Smooth muscle cell (in vitro differentiated cells): ENCODE measurements around the gene ASF1A. TPM values are rescaled to one million over a fixed set of nuclear protein-coding genes. Genes with fewer than 3 reads are reported as not detected.
"Not testable (repeated sequence)": the region's sequence is repeated elsewhere in the genome, so short reads cannot be mapped to it uniquely, and the experiment has no call there.

Source experiments
- DNase-seq: peaks from one replicate; lab custom pipeline; 2025; ENCODE audit not compliant: unreplicated experiment; lab: John Stamatoyannopoulos, UW
- H2AFZ ChIP-seq: fragments of 200-600 bp; sonication (generic); 2 replicates; pipeline ENCODE4 v1.6.0; 2016; ENCODE audit warnings: antibody characterized with exemption, low read depth, mild to moderate bottlenecking
- H3F3A ChIP-seq: fragments of 200-600 bp; sonication (generic); 2 replicates; pipeline ENCODE4 v1.6.0; 2017; ENCODE audit warnings: antibody characterized with exemption, low read depth
- H3K27ac ChIP-seq: fragments of 200-600 bp; sonication (generic); 2 replicates; pipeline ENCODE4 v1.5.1; 2016; ENCODE audit warnings: low read depth, mild to moderate bottlenecking
- H3K27me3 ChIP-seq: fragments of 200-600 bp; sonication (generic); 2 replicates; pipeline ENCODE4 v1.6.1; 2016; ENCODE audit warnings: low read depth, mild to moderate bottlenecking
- H3K36me3 ChIP-seq: fragments of 200-600 bp; sonication (generic); 2 replicates; pipeline ENCODE4 v1.5.1; 2016; ENCODE audit warnings: low read depth
- H3K4me1 ChIP-seq: fragments of 200-600 bp; sonication (generic); 2 replicates; pipeline ENCODE4 v1.5.1; 2016; ENCODE audit warnings: low read depth
- H3K4me2 ChIP-seq: fragments of 200-600 bp; sonication (generic); 2 replicates; pipeline ENCODE4 v1.6.0; 2016; ENCODE audit warnings: mild to moderate bottlenecking
- H3K4me3 ChIP-seq: fragments of 200-600 bp; sonication (generic); 2 replicates; pipeline ENCODE4 v1.5.1; 2016; ENCODE audit warnings: mild to moderate bottlenecking
- H3K79me2 ChIP-seq: fragments of 200-600 bp; sonication (generic); 2 replicates; pipeline ENCODE4 v1.6.0; 2016; ENCODE audit warnings: low read depth, mild to moderate bottlenecking
- H3K9ac ChIP-seq: fragments of 200-600 bp; sonication (generic); 2 replicates; pipeline ENCODE4 v1.6.0; 2016; ENCODE audit warnings: low read depth
- H3K9me3 ChIP-seq: fragments of 200-600 bp; sonication (generic); replicated peaks from 2 replicates; pipeline ENCODE4 v1.5.1; 2016; ENCODE audit warnings: low read depth
- H4K20me1 ChIP-seq: fragments of 200-600 bp; sonication (generic); 2 replicates; pipeline ENCODE4 v1.6.0; 2016; ENCODE audit warnings: low read depth
- WGBS: methylation state at CpG from one replicate; pipeline ENCODE4 v1.1.7; 2016; ENCODE audit warnings: low lambda C conversion rate; 5-methylcytosine and 5-hydroxymethylcytosine counted together
- polyA plus RNA-seq: library from polyadenylated mRNA; unstranded; fragments of >200 nt; fragmentation: Nextera tagmentation; extraction: Ambion mirVana; gene quantifications from 2 replicates; pipeline ENCODE4 v1.2.1, GENCODE V29; 2016
- total RNA-seq: library from RNA; depleted of rRNA; stranded (reverse); fragments of >200 nt; gene quantifications from 2 replicates; pipeline ENCODE4 v1.2.3, GENCODE V29; 2014
- TF ChIP-seq, protein P1 (sequence below): fragments of 200-600 bp; sonication (generic); IDR thresholded peaks from 2 replicates; pipeline ENCODE4 v1.5.1; 2017; ENCODE audit warnings: borderline replicate concordance, mild to moderate bottlenecking, antibody characterized with exemption; ENCODE audit not compliant: insufficient read depth, poor library complexity, severe bottlenecking

Gene ASF1A
- total and polyA plus RNA-seq, 2 experiments from 2014 or later, result 33.4 to 38.8 TPM

DNA sequence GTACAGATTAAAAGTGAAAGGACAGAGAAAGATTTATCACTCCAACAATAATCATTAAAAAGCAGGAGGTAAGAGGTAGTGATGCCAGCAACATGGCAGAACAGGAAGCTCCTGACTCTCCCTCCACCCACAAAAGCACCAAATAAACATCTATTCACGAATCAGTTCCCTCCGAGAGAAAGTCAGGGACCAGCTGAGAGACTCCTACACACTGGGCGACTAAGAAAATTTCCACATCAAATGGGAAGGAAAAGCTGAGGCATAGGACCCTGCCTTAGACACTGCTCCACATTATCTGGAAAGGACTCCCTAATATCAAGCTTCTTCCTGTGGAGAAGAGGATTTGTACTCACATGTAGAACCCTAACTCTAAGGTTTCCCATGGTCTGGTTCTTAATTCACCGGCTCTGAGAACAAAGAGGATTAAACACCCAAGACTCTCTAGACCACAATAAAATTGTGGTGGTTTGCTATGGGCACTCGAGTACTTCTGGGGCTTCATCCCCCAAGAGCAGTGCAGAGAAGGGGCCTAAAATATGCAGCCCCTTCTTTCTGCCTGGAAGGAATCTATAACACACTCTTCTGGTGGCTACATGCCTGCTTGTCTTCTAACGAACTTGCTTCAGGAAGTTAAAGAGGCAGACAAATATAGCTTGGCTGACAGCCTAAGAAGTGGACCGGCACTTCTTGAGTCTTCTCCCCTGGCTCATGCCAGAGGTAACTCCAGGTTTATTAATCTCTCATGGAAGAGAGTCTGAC, 29.4 kb upstream of the ASF1A start:
- Histone ChIP-seq H3K9me3 (no peaks in the 10 kb centered on the region), H3K4me2 (no peak overlapping the region), H4K20me1 (peaks cover 12% of the 10 kb centered on the region), H2AFZ (no peak overlapping the region), H3K27ac (no peak overlapping the region), H3K36me3 (no peaks in the 10 kb centered on the region), H3K79me2 (peaks cover 17% of the 10 kb centered on the region), H3F3A (no peaks in the 10 kb centered on the region), H3K27me3 (no peaks in the 10 kb centered on the region), H3K4me1 (no peaks in the 10 kb centered on the region), H3K9ac (no peak overlapping the region), H3K4me3 (no peak overlapping the region)
- TF ChIP-seq, protein P1, sequence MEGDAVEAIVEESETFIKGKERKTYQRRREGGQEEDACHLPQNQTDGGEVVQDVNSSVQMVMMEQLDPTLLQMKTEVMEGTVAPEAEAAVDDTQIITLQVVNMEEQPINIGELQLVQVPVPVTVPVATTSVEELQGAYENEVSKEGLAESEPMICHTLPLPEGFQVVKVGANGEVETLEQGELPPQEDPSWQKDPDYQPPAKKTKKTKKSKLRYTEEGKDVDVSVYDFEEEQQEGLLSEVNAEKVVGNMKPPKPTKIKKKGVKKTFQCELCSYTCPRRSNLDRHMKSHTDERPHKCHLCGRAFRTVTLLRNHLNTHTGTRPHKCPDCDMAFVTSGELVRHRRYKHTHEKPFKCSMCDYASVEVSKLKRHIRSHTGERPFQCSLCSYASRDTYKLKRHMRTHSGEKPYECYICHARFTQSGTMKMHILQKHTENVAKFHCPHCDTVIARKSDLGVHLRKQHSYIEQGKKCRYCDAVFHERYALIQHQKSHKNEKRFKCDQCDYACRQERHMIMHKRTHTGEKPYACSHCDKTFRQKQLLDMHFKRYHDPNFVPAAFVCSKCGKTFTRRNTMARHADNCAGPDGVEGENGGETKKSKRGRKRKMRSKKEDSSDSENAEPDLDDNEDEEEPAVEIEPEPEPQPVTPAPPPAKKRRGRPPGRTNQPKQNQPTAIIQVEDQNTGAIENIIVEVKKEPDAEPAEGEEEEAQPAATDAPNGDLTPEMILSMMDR, result no peak
- 85% methylated on average over 7 of the region's 7 CpGs for WGBS
- no peak for DNase-seq

GRCh38 chr6:118865100-118865391, 28.9 kb upstream of the ASF1A start:
- DNase-seq, result no peak
- TF ChIP-seq, protein P1, result no peak
- H3K4me2 ChIP-seq, result no peak overlapping the region
- H2AFZ ChIP-seq, result no peak overlapping the region
- H3K4me3 ChIP-seq, result no peak overlapping the region
- H3K27me3 ChIP-seq, result no peaks in the 10 kb centered on the region
- peaks cover 12% of the 10 kb centered on the region for H4K20me1 ChIP-seq
- 81% methylated on average over 2 of the region's 2 CpGs for WGBS
- no peaks in the 10 kb centered on the region for H3F3A ChIP-seq
- H3K36me3 ChIP-seq, result no peaks in the 10 kb centered on the region
- H3K9ac ChIP-seq, result no peak overlapping the region
- H3K9me3 ChIP-seq, result no peaks in the 10 kb centered on the region
- H3K27ac ChIP-seq, result no peak overlapping the region
- H3K79me2 ChIP-seq, result peaks cover 21% of the 10 kb centered on the region
- H3K4me1 ChIP-seq, result no peaks in the 10 kb centered on the region

DNA sequence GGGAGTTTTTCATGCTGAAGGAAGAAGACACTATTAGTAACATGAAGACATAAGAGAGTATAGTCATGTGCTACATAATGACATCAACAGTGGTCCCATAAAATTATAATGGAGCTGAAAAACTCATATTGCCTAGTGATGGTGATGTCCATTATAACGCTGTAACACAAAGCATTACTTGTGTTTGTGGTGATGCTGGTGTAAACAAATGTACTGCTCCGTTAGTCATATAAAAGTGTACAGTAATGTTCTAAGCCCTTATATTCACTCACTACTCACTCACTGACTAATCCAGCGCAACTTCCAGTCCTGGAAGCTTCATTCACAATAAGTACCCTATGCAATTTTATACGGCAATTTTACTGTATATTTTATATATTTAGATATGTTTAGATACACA, 26.8 kb upstream of the ASF1A start:
- Histone ChIP-seq H3K79me2 (peaks cover 23% of the 10 kb centered on the region), H3K27ac (no peak overlapping the region), H3K4me2 (no peak overlapping the region), H3K9ac (no peak overlapping the region), H3F3A (no peaks in the 10 kb centered on the region), H3K27me3 (no peaks in the 10 kb centered on the region), H4K20me1 (peaks cover 12% of the 10 kb centered on the region), H3K36me3 (no peaks in the 10 kb centered on the region), H2AFZ (no peak overlapping the region), H3K9me3 (no peaks in the 10 kb centered on the region), H3K4me3 (no peak overlapping the region), H3K4me1 (no peaks in the 10 kb centered on the region)
- no peak for DNase-seq
- 94% methylated on average over 4 of the region's 4 CpGs for whole genome bisulfite sequencing
- TF ChIP-seq, protein P1, result no peak

GRCh38 chr6:118868901-118869300, 25.1 kb upstream of the ASF1A start:
- not testable (repeated sequence) for DNase-seq, H3F3A ChIP-seq, H2AFZ ChIP-seq, H3K27ac ChIP-seq, H3K9me3 ChIP-seq, H3K4me2 ChIP-seq, H3K27me3 ChIP-seq, H3K4me3 ChIP-seq, H3K4me1 ChIP-seq, H3K9ac ChIP-seq, H3K36me3 ChIP-seq
- Histone ChIP-seq H4K20me1 (peaks cover 12% of the 10 kb centered on the region), H3K79me2 (peaks cover 27% of the 10 kb centered on the region)
- WGBS, result 100% methylated on average over 2 of the region's 2 CpGs
